Measurements from ENCODE around the gene MUC16.

GRCh38 chr19:9039728-9040127 lies 29.5 kb upstream of the MUC16 start:
- TF ChIP-seq EP300 (conservative IDR thresholded peaks at IDR 0.05; ENCODE audit: poor library complexity, severe bottlenecking) (no peak), EZH2 (IDR thresholded peaks at IDR 0.05; ENCODE audit: borderline replicate concordance, insufficient read depth, low read length, poor library complexity, severe bottlenecking) (no peak), CTCF (IDR thresholded peaks at IDR 0.05; ENCODE audit: poor library complexity, severe bottlenecking) (no peak), POLR2AphosphoS5 (IDR thresholded peaks at IDR 0.05) (no peak)

Data from neural cell (in vitro differentiated cells).